Fibroblast of lung (primary cell): ENCODE measurements around the gene KRTAP1-5.

Experiments used
- EZH2 ChIP-seq: IDR thresholded peaks from 2 replicates; pipeline ENCODE4 v1.5.1; 2012; ENCODE audit warnings: low read length, control low read depth, mild to moderate bottlenecking; ENCODE audit errors: missing control alignments
- TF ChIP-seq, protein P1 (sequence below), 2 donors: IDR thresholded peaks in 1 of 2; conservative IDR thresholded peaks in 1 of 2; 1 replicate in 1 of 2; 2 replicates in 1 of 2; pipeline ENCODE4 v1.5.1; 2011 to 2012; ENCODE audit warnings: low read length in 2 of 2, control low read depth in 1 of 2, inconsistent platforms in 1 of 2, low read depth in 1 of 2, mild to moderate bottlenecking in 1 of 2

DNA sequence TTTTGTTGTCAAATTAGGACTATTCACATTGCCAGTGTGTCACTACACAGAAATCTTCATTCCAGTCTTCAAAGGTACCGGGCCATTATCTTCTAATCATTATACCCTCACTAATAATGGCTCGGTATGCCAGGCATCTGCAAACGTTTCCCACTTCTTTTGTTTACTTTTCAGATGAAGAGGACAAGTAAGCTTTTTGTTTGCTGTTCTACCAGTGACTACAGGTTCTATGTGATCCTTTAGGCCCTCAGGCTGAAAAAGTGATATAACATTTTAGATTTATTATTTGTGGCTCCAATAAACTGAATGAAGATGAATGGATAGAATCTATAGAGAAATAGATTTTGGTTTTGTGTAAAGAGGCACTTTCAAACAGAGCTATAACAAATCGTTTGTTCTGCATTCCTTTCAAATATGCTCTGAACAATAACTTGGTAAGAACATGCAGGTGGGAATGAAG is 17.7 kb downstream of the KRTAP1-5 start:
- TF ChIP-seq, protein P1, sequence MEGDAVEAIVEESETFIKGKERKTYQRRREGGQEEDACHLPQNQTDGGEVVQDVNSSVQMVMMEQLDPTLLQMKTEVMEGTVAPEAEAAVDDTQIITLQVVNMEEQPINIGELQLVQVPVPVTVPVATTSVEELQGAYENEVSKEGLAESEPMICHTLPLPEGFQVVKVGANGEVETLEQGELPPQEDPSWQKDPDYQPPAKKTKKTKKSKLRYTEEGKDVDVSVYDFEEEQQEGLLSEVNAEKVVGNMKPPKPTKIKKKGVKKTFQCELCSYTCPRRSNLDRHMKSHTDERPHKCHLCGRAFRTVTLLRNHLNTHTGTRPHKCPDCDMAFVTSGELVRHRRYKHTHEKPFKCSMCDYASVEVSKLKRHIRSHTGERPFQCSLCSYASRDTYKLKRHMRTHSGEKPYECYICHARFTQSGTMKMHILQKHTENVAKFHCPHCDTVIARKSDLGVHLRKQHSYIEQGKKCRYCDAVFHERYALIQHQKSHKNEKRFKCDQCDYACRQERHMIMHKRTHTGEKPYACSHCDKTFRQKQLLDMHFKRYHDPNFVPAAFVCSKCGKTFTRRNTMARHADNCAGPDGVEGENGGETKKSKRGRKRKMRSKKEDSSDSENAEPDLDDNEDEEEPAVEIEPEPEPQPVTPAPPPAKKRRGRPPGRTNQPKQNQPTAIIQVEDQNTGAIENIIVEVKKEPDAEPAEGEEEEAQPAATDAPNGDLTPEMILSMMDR (conservative IDR thresholded peaks at IDR 0.05 in 1 of 2, IDR thresholded peaks at IDR 0.05 in 1 of 2; ENCODE audit: low read depth in 1 of 2, low read length in 2 of 2), result no peak
- no peak for TF ChIP-seq EZH2
